ENCODE results near the gene IFRD2. TPM values are rescaled to one million over a fixed set of nuclear protein-coding genes. Genes with fewer than 3 reads are reported as not detected.
"Not testable (repeated sequence)": the region's sequence is repeated elsewhere in the genome, so short reads cannot be mapped to it uniquely, and the experiment has no call there.

The IFRD2 gene
- total RNA-seq, 1 experiment from 2014 or later, result 89.5 TPM

GRCh38 chr3:50286322-50287227 is 5.7 kb downstream of the IFRD2 start:
- no TSS peak for BruUV-seq (replicated peaks)
- Mint-ChIP-seq H3K27me3 (ENCODE audit: insufficient read depth, unreplicated experiment) (no peaks in the 10 kb centered on the region), H3K27ac (ENCODE audit: unreplicated experiment) (no peak overlapping the region), H3K9me3 (ENCODE audit: unreplicated experiment) (no peaks in the 10 kb centered on the region), H3K4me1 (ENCODE audit: low read depth, unreplicated experiment) (peaks cover 6% of the 10 kb centered on the region), H3K36me3 (ENCODE audit: insufficient read depth, unreplicated experiment) (peaks cover 24% of the 10 kb centered on the region), H3K4me3 (ENCODE audit: unreplicated experiment) (no peak overlapping the region)
- DNase-seq, result no peak
- Histone ChIP-seq H3K4me1 (no peaks in the 10 kb centered on the region), H3K4me3 (ENCODE audit: low read depth, low read length) (no peak overlapping the region), H3K9me3 (no peaks in the 10 kb centered on the region), H3K27me3 (replicated peaks; ENCODE audit: control insufficient read depth, insufficient read depth, low read length) (no peaks in the 10 kb centered on the region), H3K36me3 (ENCODE audit: control insufficient read depth, insufficient read depth, low read length) (peaks cover 7% of the 10 kb centered on the region)
- intact Hi-C loops (cut with micrococcal nuclease; ENCODE audit: unreplicated experiment), result no loop called here
- no peak for TF ChIP-seq CTCF (IDR thresholded peaks at IDR 0.05; ENCODE audit: insufficient read depth in 1 of 2, low read depth in 1 of 2, low read length in 1 of 2, severe bottlenecking in 1 of 2, unreplicated experiment in 1 of 2)
- POLR2A ChIA-PET, result no interaction called here
- CTCF ChIA-PET, result no interaction called here

- CTCF ChIA-PET, result interaction anchor here (1.2 kb wide), 1 partner anchor 19 kb away, joined by 4 read pairs; no protein-coding TSS in a partner anchor
- H3K4me1 ChIP-seq; DNase-seq; H3K36me3 ChIP-seq (ENCODE audit: control insufficient read depth, insufficient read depth, low read length); intact Hi-C loops (cut with micrococcal nuclease; ENCODE audit: unreplicated experiment); H3K4me3 Mint-ChIP-seq (ENCODE audit: unreplicated experiment); H3K4me1 Mint-ChIP-seq (ENCODE audit: low read depth, unreplicated experiment); H3K36me3 Mint-ChIP-seq (ENCODE audit: insufficient read depth, unreplicated experiment); H3K9me3 ChIP-seq; BruUV-seq (replicated peaks); H3K9me3 Mint-ChIP-seq (ENCODE audit: unreplicated experiment); H3K27me3 Mint-ChIP-seq (ENCODE audit: insufficient read depth, unreplicated experiment); H3K27ac Mint-ChIP-seq (ENCODE audit: unreplicated experiment); H3K27me3 ChIP-seq (replicated peaks; ENCODE audit: control insufficient read depth, insufficient read depth, low read length); H3K4me3 ChIP-seq (ENCODE audit: low read depth, low read length): not testable (repeated sequence)
- POLR2A ChIA-PET, result interaction anchor here (1.1 kb wide), 1 partner anchor 48 kb away, joined by 3 read pairs; the partner anchor contains the start of gene GNAI2
Observed at GRCh38 chr3:50284121-50284520, 8.1 kb downstream of the IFRD2 start.

GRCh38 chr3:50279255-50280016 is 12.8 kb downstream of the IFRD2 start:
- H3K9me3 Mint-ChIP-seq (ENCODE audit: unreplicated experiment), result no peaks in the 10 kb centered on the region
- TF ChIP-seq CTCF (IDR thresholded peaks at IDR 0.05; ENCODE audit: insufficient read depth in 1 of 2, low read depth in 1 of 2, low read length in 1 of 2, severe bottlenecking in 1 of 2, unreplicated experiment in 1 of 2), result no peak
- peaks cover 3% of the 10 kb centered on the region for H3K4me1 Mint-ChIP-seq (ENCODE audit: low read depth, unreplicated experiment)
- H3K27me3 Mint-ChIP-seq (ENCODE audit: insufficient read depth, unreplicated experiment), result no peaks in the 10 kb centered on the region
- H3K27ac Mint-ChIP-seq (ENCODE audit: unreplicated experiment), result no peak overlapping the region
- Histone ChIP-seq H3K9me3 (no peaks in the 10 kb centered on the region), H3K27me3 (replicated peaks; ENCODE audit: control insufficient read depth, insufficient read depth, low read length) (no peaks in the 10 kb centered on the region), H3K36me3 (ENCODE audit: control insufficient read depth, insufficient read depth, low read length) (peaks cover 2% of the 10 kb centered on the region; the same call in 1 of the 2 replicates), H3K4me1 (no peaks in the 10 kb centered on the region; the same call in 1 of the 2 replicates), H3K4me3 (ENCODE audit: low read depth, low read length) (no peak overlapping the region)
- ChIA-PET CTCF (interaction anchor here (0.6 to 1.2 kb wide), 6 partner anchors 12 to 145 kb away, joined by 3 to 4 read pairs (median 4); partner anchors contain the start of genes HYAL3 and NAA80), POLR2A (interaction anchor here (0.9 kb wide), 1 partner anchor 44 kb away, joined by 3 read pairs; the partner anchor contains the start of gene GNAI2)
- H3K4me3 Mint-ChIP-seq (ENCODE audit: unreplicated experiment), result no peak overlapping the region
- no TSS peak for BruUV-seq (replicated peaks)
- H3K36me3 Mint-ChIP-seq (ENCODE audit: insufficient read depth, unreplicated experiment), result peaks cover under 1% of the 10 kb centered on the region
- no peak for DNase-seq
- intact Hi-C loops (cut with micrococcal nuclease; ENCODE audit: unreplicated experiment), result loop anchor here (2.0 kb wide), 1 partner anchor 19 kb away; the partner anchor contains the start of genes HYAL3 and NAA80

All from Caco-2 (cell line).